Smooth muscle cell of the brain vasculature (primary cell): ENCODE measurements around the gene DENND5A.

Source experiments
- DNase-seq: peaks from one replicate; pipeline ENCODE4 v3.0.0-alpha.2; 2012; ENCODE audit warnings: low read depth, low spot score

Gene DENND5A

DNA sequence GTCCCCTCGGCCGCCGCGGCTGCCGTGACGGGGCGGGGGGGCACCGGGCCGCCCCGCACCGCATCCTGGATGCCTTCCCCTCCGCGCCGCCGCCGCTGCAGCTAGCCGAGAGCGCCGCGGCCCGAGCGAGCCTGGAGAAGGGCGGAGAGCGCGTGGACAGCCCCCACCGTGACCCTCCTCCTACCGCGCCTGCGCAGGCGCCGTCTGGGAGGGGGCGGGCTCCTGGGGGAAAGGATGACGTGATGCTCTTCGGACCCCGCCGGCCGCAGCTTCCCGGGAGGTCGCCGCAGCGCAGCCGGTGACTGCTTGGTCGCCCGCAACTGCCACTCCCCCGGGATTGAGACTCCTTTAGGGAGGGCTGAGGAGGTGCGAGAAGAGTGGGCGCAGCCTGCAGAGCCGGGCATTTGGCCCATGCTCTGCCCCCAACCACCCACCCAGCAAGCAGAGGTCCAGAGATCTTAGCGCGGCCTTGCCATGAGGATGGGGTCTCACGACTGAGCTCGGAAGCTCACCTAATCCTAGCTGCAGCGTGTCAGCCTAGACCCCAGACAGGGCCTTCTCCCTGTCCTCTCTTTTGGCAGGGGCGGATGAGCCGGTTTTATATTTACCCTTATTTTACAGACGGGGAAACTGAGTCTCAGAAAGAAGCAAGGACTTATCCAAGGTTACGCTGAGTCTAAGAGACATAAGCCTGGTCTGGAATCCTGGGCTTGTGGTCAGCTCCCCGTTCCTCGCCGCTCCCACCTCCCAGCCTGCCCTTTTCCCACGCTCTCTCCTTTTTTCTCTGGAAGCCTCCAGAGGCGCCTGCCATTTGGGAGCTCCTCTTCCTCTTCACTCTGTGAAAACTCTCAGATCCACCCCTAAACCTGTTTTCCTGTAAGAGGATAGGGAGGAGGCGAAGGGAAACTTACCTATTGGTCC, at the start of gene DENND5A:
Gene DENND5A, minus strand, starts transcription at position 140 of the 921 bp plus-strand sequence. CDS start 281 bp downstream, outside the sequence.
- peak; percentile 52 for DNase-seq

DNA sequence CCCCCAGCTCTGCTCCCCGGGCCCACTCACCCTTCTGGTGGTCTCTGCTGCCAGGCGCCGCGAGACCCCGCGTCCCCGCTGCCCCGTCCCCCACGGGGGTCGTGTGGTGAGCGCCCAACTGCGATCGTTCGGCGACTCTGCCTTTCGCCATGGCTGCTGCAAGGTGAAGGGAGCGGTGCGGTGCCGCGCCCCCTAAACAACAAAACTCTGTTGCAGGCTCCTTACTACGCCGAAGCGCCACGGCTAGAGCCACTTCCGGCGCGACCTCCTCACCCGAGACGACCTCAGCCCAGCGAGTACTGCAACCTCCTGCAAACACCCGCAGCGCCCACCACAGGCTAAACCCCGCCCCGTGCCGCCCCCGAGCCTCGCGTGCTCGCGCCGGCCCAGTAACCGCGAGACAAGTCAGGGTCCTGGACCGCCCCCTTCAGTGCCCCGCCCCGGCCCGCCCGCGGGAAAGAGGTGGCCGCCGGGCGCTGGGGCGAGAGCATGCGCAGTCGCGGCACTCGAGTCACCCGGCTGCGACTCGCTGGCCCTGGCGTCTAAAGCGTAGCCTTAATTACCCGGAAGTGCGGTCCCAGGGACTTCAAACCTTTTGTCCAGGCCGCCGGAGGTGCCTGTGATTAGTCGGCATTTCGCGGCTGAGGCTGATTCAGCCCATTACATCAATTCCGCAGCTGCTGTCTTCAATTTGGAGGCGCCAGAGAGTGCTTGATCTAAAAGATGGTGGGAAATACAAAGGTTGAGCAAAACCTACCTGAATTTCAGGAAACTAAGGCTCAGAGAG, 49.3 kb upstream of the DENND5A start, which contains the start of gene TMEM41B:
Gene TMEM41B, minus strand, starts transcription at position 303 of the 787 bp plus-strand sequence. Its CDS starts 152 bp downstream, at position 151.
- peak; percentile 92 for DNase-seq

DNA sequence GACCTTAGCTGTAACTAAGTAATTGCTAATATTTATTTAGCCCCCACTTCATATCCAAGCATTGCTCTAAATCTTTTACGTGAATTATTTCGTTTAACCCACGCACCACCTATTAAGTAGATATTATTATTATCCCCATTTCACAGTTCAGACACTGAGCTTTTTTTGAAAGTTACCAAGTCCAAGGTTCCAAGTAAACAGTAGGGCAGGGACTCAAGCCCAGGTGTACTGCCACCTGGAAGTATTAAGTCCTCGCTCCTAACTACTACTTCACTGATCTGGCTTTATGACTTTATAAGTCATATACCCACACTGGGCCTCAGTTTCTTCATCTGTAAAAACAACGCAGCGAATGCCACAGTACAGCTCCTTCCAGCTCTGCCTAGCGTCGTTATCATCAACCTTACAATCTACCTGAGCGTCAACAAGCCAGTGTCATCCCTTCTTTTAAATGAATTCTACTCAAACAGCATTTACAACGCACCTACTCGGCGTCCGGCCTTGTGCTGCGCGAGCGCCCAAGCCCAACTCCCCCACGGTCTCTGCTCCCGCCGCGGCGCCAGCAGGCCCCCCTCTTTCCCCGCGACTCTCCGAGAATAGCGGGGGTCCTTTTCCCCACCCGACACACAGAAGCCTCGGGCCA, 48.6 kb upstream of the DENND5A start:
- no peak for DNase-seq

DNA sequence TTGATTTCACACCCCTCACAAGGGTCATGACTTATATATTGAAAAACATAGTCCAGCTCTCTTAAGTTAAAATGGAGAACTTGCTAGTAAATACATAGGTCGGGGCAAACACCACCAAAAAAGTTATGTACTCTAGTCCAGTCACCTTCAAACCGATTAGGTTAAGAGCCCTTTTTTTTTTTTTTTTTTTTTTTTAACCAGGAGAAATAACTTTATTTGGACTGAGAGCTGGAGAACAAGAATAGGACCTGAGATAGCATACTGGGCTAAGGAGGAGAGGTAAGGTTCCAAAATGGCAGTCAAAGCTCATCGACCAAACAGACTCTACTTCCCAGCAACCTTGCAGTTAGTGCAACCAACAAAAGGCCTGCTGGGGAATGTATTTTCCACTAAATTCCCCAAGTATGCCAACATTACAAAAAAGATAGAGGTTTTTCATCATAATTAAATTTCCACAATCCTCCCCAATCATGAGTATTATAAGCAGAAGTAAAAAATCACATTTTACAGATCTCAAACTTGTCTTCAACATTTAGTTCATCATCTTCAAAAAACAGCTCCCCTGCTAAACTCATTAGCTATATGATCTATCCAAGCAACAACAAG, 45.4 kb upstream of the DENND5A start:
- no peak for DNase-seq

DNA sequence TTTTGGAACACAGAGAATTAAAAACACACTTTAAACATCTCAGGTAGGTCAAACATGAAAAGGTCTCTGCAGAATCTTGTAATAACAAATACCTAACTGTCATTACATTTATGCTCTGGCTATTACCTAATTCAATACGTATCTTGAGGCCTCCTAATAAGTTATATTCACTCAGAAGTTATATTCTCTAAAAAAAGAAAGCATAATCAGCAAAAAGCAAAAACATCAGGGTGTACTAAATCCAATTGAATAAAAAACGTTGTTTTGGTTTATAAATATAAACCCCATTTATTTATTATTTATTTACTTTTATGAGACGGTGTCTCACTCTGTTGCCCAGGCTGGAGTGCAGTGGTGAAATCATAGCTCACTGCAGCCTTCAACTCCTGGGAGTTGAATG, 39.0 kb upstream of the DENND5A start:
- no peak for DNase-seq

DNA sequence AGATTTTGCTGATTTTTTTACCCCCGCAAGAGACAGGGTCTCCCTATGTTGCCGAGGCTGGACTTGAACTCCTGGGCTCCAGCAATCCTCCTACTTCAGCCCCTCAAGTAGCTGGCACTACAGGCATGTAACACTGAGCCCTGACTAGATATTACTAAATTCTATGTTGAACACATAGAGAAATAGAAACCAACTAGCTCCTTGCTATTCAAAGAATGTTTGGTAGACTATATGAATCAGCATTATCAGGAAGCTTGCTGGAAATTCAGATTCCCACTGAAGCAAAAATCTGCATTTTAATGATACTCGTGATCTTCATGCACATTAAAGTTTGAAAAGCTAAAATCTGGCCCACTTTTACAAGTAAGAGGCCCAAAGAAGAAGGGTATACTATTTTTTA, 37.3 kb upstream of the DENND5A start:
- DNase-seq: no peak

DNA sequence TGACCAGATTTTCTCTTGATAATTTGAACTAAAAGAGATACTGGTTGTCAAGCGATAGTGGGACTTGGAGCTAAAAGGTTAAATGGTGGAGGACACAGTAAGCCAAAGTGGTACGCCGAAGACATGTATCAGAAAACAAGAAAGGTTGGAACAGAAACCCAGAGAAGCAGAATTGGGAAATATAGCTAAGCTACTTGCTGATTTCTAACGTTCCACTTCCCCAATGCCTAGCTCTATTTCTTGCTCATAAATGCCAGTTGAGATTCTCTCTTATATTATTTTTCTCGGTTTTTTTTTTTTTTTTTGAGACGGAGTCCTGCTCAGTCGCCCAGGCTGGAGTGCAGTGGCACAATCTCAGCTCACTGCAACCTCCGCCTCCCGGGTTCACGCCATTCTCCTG, 36.6 kb upstream of the DENND5A start:
- DNase-seq: no peak

DNA sequence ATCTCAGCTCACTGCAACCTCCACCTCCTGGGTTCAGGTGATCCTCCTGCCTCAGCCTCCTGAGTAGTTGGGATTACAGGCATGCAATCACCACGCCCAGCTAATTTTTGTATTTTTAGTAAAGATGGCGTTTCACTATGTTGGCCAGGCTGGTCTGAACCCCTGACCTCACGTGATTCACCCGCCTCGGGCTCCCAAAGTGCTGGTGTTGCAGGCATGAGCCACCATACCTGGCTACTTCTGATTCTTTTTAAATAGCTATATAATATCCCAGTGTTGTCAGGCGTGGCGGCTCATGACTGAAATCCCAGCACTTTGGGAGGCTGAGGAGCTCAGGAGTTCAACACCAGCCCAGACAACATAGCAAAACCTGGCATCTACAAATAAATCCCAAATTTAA, 28.5 kb upstream of the DENND5A start:
- no peak for DNase-seq

DNA sequence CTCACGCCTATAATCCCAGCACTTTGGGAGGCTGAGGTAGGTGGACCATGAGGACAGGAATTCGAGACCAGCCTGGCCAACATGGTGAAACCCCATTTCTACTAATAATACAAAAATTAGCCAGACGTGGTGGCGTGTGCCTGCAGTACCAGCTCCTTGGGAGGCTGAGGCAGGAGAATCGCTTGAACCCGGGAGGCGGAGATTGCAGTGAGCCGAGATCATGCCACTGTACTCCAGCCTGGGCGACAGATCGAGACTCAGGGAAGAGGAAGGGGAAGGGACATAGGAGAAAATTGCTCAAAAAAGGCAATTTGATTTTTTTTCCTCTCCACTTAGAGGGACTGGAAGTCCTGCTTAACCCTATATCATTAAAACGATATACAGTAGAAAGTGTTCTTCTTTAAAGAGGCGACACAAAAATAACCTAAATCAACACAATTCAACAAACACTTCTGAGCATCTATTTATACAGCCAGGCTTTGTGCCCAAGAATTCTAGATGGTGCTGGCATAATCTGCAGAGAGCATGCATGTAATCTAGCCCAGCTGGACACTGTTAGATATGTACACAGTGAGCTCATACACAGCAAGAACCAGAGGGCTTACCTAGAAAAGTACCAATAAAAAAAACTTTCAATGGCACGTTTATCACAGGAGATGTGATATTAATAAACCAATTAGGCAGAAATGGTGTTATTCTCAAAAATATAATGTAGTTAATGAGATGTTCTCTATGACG, 20.9 kb upstream of the DENND5A start:
- no peak for DNase-seq

DNA sequence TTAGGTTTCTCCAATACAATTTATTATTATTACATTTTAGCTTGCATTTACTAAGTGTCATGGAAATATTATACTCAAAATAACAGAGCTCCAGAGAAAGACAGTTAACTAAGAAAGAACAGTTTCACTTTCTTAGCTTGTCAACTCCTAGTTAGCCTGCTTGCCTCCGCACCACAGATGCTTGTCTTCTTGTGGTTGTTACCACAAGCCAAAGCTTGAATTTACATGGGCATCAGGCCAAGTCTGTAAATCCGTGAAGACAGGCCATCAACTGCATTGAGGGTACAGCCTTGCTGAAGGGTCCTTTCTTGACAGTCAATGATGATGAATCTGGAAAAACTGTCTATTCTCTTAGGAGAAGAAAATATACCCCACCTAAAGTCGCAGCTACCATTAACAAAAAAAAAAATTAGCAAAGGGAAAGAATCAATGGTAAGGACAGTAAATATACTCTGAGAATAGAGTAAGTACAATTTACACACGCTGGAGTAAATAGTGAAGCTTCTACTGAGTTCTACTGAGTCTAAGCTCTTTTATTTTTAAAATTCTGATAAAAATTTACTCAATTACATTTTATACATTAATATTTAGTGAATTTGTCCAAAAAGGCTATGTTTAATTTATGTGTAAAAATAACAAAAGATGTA, 15.6 kb upstream of the DENND5A start:
- peak; percentile 62 for DNase-seq

DNA sequence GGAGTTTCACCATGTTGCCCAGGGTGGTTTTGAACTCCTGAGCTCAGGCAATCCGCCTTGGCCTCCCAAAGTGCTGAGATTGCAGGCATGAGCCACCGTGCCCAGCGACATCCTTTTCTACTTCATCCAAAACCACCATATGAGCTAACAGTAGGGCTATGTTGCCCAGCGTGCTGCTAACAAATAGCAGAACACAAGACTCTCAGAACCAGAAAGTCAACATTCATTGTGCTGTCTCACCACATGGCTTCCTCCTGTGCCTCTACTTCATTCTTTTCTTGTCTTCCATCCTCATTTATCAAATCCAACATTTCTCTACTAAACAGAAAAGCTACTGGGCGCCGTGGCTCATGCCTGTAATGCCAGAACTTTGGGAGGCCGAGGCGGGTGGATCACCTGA, 12.0 kb upstream of the DENND5A start:
- no peak for DNase-seq

DNA sequence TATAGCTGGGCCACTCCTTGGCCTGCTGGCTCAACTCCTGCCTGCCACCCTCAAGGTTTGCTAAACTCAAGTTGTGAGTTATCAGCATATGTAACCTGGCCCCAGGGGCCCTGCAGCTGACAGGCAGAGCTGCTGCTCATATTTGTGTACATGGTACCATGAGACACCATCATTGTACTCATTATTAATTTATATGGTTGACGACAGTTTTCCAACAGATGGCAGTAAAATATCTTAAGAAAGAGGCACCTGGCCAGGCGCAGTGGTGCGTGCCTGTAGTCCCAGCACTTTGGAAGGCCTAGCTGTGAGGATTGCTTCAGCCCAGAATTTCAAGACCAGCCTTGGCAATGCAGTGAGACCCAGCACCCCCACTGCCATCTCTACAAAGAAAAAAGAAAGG, 11.4 kb upstream of the DENND5A start:
- no peak for DNase-seq

DNA sequence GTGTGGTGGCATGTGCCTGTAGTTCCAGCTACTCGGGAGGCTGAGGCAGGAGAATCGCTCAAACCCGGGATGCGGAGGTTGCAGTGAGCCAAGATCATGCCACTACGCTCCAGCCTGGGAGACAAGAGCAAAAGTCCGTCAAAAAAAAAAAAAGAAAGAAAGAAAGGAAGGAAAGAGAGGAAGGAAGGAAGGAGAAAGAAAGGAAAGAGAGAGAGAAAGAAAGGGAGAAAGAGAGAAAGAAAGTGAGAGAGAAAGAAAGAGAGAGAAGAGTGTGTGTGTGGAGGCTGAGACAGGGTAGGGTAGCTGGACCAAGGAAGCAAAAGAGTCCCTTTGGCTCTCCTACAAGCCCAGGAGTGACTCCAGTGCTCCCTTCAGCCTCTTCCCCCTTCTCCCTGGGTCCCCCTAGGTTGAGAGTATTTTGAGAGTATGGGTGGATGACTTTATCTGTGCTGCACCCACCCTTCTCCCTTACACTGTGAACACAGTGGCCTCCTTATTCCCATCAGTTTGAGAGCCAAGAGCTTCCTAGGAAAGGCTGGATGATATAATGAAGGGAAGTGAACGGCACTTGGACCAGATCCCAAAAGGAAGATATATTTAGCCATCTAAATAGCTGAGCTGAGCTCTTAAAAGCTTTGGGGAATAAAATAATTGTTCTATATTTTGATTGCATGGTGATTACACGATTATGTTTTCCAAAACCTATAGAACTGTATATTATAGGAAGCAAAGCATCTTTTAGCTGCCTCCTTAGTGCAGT, 9.5 kb upstream of the DENND5A start:
- no peak for DNase-seq

DNA sequence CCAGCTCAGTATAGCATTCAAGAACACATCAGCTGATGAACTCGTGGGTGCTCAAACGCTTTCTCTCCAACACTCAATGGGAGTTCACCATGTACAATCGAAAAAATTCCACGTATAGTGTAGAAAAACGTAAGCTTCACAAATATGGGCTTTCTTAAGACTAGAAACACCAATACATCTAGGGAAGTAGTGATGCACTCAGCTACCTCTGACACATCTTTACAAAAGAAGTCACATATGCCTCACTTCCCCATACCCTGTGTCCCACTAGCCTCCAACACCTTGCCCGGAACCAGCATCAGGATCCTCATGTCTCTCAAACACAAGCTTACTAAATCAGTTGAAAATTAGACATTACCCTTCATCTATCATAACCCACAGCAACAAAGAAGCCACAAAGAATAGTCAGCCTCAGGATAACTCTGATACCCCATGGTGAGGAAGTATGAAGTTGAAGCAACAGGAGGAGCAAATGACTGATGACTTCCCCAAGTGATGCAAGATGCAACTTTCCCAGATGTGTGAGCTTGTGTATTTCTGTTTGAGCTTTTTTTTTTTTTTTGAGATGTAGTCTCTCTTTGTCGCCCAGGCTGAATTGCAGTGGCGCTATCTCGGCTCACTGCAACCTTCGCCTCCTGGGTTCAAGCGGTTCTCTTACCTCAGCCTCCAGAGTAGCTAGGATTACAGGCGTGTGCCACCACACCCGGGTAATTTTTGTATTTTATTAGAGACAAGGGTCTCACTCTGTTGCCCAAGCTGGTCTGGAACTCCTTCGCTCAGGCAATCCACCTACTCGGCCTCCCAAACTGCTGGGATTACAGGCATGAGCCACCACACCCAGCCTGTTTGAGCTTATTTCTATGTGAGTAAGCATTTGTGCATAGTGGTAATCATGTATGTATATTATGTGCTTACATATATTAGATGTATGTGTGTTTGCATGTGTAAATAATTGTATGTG, 8.5 kb upstream of the DENND5A start:
- DNase-seq: no peak

DNA sequence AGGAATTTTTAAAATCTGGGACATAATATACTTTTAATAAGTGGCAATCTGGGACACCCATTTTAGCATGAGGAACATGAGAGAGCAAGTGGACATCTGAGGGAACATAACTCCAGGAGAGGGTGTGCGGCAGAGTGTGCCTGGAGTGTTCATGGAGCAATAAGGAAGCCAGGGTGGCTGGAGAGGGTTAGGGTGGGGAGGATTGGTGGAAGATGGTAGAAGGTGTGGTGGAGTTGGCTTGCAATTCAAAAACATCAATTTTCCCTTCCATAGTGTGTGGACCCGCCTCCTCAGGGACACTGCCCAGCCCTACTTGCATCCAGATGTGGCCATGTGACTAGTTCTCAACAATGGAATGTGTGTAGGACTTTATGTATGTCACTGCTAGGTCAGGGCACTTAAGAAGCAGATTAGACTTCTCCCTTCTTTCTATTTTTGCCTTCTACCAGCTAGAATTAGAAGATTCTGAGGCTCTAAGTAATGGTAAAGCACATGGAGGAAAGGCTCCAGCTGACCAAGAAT, 4.4 kb upstream of the DENND5A start:
- no peak for DNase-seq

DNA sequence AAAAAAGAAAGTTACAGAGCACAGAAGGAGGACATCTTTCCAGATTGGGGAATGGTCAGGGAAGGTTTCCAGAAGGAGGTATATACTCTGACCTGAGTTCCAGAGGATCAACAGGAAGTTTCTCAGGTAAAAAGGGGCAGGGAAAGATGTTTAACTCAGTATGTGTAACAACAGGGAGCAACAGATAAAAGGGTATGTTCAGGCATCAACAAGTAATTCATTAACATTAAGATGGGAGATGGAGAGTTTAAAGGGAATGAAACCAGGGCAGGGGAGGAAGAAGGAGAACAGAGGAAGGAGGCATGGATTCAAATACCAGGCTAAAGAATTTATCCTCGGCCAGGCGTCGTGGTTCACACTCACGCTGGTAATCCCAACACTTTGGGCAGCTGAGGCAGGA, 2.5 kb upstream of the DENND5A start:
- DNase-seq: no peak

DNA sequence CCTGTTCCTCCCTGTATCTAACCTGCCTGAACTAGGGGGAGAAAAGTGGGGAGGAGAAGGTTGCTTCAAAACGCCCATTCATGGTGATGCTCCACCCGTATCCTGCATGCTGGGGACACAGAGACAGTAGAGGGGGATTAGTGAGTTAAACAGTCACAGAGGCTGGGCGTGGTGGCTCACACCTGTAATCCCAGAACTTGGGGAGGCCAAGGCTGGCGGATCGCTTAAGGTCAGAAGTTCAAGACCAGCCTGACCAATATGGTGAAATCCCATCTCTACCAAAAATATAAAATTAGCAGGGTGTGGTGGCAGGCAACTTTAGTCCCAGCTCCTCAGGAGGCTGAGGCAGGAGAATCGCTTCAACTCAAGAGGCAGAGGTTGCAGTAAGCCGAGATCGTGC, 1.8 kb upstream of the DENND5A start:
- DNase-seq: no peak

DNA sequence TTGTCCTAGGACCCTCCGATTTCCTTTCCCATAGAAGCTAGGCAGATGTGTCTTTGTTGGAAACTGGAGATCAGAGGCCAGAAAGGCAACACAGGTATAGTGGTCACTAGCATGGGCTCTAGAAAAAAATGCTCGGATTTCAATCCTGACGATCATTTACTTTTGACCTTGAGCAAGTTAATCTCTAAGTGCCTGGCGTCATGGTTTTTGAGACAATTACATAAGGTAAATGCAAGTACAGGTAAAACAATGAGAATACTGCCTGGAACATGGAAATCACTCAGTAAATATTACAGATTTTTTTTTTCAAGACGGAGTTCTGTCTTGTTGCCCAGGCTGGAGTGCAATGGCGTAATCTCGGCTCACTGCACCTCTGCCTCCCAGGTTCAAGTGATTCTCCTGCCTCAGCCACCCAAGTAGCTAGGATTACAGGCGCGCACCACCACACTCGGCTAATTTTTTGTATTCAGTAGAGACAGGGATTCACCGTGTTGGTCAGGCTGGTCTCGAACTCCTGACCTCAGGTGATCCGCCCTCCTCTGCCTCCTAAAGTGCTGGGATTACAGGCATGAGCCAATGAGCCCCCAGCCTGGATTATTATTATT, 1.1 kb upstream of the DENND5A start:
- no peak for DNase-seq
